ENCODE measurements around the gene FAM240B. TPM values are rescaled to one million over a fixed set of nuclear protein-coding genes. Genes with fewer than 3 reads are reported as not detected.
A peak's percentile ranks its signal among the peaks of the same experiment; 100 is the strongest.

FAM240B gene
- total RNA-seq, 2 experiments from 2014 or later = not detected

- DNase-seq = no peak
- no peak for ATAC-seq
- Mint-ChIP-seq H3K36me3 (no peaks in the 10 kb centered on the region), H3K4me1 (no peaks in the 10 kb centered on the region), H3K4me3 (no peak overlapping the region), H3K27ac (no peak overlapping the region), H3K9me3 (ENCODE audit: low read depth) (no peaks in the 10 kb centered on the region), H3K27me3 (peaks cover 9% of the 10 kb centered on the region)
- CTCF ChIA-PET = no interaction called here
Measured at GRCh38 chr9:38689678-38690077, 30.3 kb downstream of the FAM240B start.

- Mint-ChIP-seq H3K4me1 (no peaks in the 10 kb centered on the region), H3K4me3 (no peak overlapping the region)
- CTCF ChIA-PET = no interaction called here
Measured at GRCh38 chr9:38687992-38688391, 31.9 kb downstream of the FAM240B start.

GRCh38 chr9:38687389-38687842 is 32.5 kb downstream of the FAM240B start:
- no peaks in the 10 kb centered on the region for H3K36me3 Mint-ChIP-seq
- H3K4me3 Mint-ChIP-seq = no peak overlapping the region
- H3K9me3 Mint-ChIP-seq (ENCODE audit: low read depth) = no peaks in the 10 kb centered on the region

More at GRCh38 chr9:38687992-38688391, 31.9 kb downstream of the FAM240B start:
- Mint-ChIP-seq H3K27ac (no peak overlapping the region), H3K36me3 (no peaks in the 10 kb centered on the region), H3K9me3 (ENCODE audit: low read depth) (no peaks in the 10 kb centered on the region), H3K27me3 (peaks cover 10% of the 10 kb centered on the region)
- ATAC-seq (no peak), DNase-seq (no peak)

GRCh38 chr9:38686933-38687332 is 33.0 kb downstream of the FAM240B start:
- Mint-ChIP-seq H3K4me1 (no peaks in the 10 kb centered on the region), H3K27me3 (peaks cover 10% of the 10 kb centered on the region)
- CTCF ChIA-PET = no interaction called here

More at GRCh38 chr9:38687389-38687842, 32.5 kb downstream of the FAM240B start:
- H3K27me3 Mint-ChIP-seq = peaks cover 10% of the 10 kb centered on the region
- CTCF ChIA-PET = no interaction called here
- H3K27ac Mint-ChIP-seq = no peak overlapping the region
- ATAC-seq = peak; percentile 74
- peak; percentile 53 for DNase-seq
- H3K4me1 Mint-ChIP-seq = no peaks in the 10 kb centered on the region

GRCh38 chr9:38685535-38685934 is 34.4 kb downstream of the FAM240B start:
- no peak overlapping the region for H3K4me3 Mint-ChIP-seq
- DNase-seq = no peak
- H3K9me3 Mint-ChIP-seq (ENCODE audit: low read depth) = no peaks in the 10 kb centered on the region
- peaks cover 10% of the 10 kb centered on the region for H3K27me3 Mint-ChIP-seq
- no peak for ATAC-seq
- CTCF ChIA-PET = no interaction called here
- no peaks in the 10 kb centered on the region for H3K36me3 Mint-ChIP-seq
- H3K27ac Mint-ChIP-seq = no peak overlapping the region
- H3K4me1 Mint-ChIP-seq = no peaks in the 10 kb centered on the region

More at GRCh38 chr9:38686933-38687332, 33.0 kb downstream of the FAM240B start:
- Mint-ChIP-seq H3K9me3 (ENCODE audit: low read depth) (no peaks in the 10 kb centered on the region), H3K4me3 (no peak overlapping the region), H3K27ac (no peak overlapping the region), H3K36me3 (no peaks in the 10 kb centered on the region)
- DNase-seq (no peak), ATAC-seq (no peak)

- H3K27me3 Mint-ChIP-seq = peaks cover 5% of the 10 kb centered on the region
- no peak overlapping the region for H3K27ac Mint-ChIP-seq
- DNase-seq = no peak
- no peaks in the 10 kb centered on the region for H3K36me3 Mint-ChIP-seq
- CTCF ChIA-PET = no interaction called here
- H3K4me3 Mint-ChIP-seq = no peak overlapping the region
- no peaks in the 10 kb centered on the region for H3K4me1 Mint-ChIP-seq
- H3K9me3 Mint-ChIP-seq (ENCODE audit: low read depth) = no peaks in the 10 kb centered on the region
- no peak for ATAC-seq
Measured at GRCh38 chr9:38683336-38683735, 36.6 kb downstream of the FAM240B start.

GRCh38 chr9:38682713-38683112 is 37.2 kb downstream of the FAM240B start:
- no peak overlapping the region for H3K4me3 Mint-ChIP-seq
- ATAC-seq (no peak), DNase-seq (no peak)
- H3K36me3 Mint-ChIP-seq = no peaks in the 10 kb centered on the region
- H3K9me3 Mint-ChIP-seq (ENCODE audit: low read depth) = no peaks in the 10 kb centered on the region
- H3K27ac Mint-ChIP-seq = no peak overlapping the region
- H3K4me1 Mint-ChIP-seq = no peaks in the 10 kb centered on the region
- H3K27me3 Mint-ChIP-seq = peaks cover 2% of the 10 kb centered on the region
- CTCF ChIA-PET = no interaction called here

- CTCF ChIA-PET = no interaction called here
- Mint-ChIP-seq H3K9me3 (ENCODE audit: low read depth) (no peaks in the 10 kb centered on the region), H3K27me3 (peaks cover 2% of the 10 kb centered on the region), H3K4me3 (no peak overlapping the region), H3K36me3 (no peaks in the 10 kb centered on the region), H3K4me1 (no peaks in the 10 kb centered on the region), H3K27ac (no peak overlapping the region)
- ATAC-seq (no peak), DNase-seq (no peak)
Measured at GRCh38 chr9:38681747-38682227, 38.1 kb downstream of the FAM240B start.

- no peak overlapping the region for H3K27ac Mint-ChIP-seq
- no peak overlapping the region for H3K4me3 Mint-ChIP-seq
- peaks cover 2% of the 10 kb centered on the region for H3K27me3 Mint-ChIP-seq
- no peaks in the 10 kb centered on the region for H3K4me1 Mint-ChIP-seq
- CTCF ChIA-PET = no interaction called here
- no peaks in the 10 kb centered on the region for H3K9me3 Mint-ChIP-seq (ENCODE audit: low read depth)
- ATAC-seq = no peak
- DNase-seq = no peak
- no peaks in the 10 kb centered on the region for H3K36me3 Mint-ChIP-seq
Measured at GRCh38 chr9:38680837-38681445, 39.0 kb downstream of the FAM240B start.

GRCh38 chr9:38677660-38678303 is 42.2 kb downstream of the FAM240B start:
- CTCF ChIA-PET = no interaction called here
- H3K27me3 Mint-ChIP-seq = peaks cover 5% of the 10 kb centered on the region
- H3K4me1 Mint-ChIP-seq = peaks cover 6% of the 10 kb centered on the region

GRCh38 chr9:38675831-38676230 is 44.1 kb downstream of the FAM240B start:
- no peak overlapping the region for H3K27ac Mint-ChIP-seq
- no peak for ATAC-seq

More at GRCh38 chr9:38677660-38678303, 42.2 kb downstream of the FAM240B start:
- Mint-ChIP-seq H3K4me3 (no peak overlapping the region), H3K9me3 (ENCODE audit: low read depth) (no peaks in the 10 kb centered on the region), H3K27ac (no peak overlapping the region), H3K36me3 (no peaks in the 10 kb centered on the region)
- DNase-seq (no peak), ATAC-seq (no peak)

GRCh38 chr9:38675211-38675610 is 44.7 kb downstream of the FAM240B start:
- ATAC-seq (no peak), DNase-seq (no peak)
- H3K4me1 Mint-ChIP-seq = peaks cover 16% of the 10 kb centered on the region
- H3K36me3 Mint-ChIP-seq = no peaks in the 10 kb centered on the region
- peaks cover 8% of the 10 kb centered on the region for H3K27me3 Mint-ChIP-seq
- H3K27ac Mint-ChIP-seq = no peak overlapping the region
- H3K9me3 Mint-ChIP-seq (ENCODE audit: low read depth) = no peaks in the 10 kb centered on the region
- H3K4me3 Mint-ChIP-seq = no peak overlapping the region
- CTCF ChIA-PET = interaction anchor here (1.2 kb wide), 1 partner anchor 55 kb away, joined by 3 read pairs; the partner anchor contains the start of gene ANKRD18A

More at GRCh38 chr9:38675831-38676230, 44.1 kb downstream of the FAM240B start:
- no peaks in the 10 kb centered on the region for H3K9me3 Mint-ChIP-seq (ENCODE audit: low read depth)
- no peaks in the 10 kb centered on the region for H3K36me3 Mint-ChIP-seq
- peaks cover 8% of the 10 kb centered on the region for H3K27me3 Mint-ChIP-seq
- no peak for DNase-seq
- H3K4me1 Mint-ChIP-seq = peaks cover 16% of the 10 kb centered on the region
- no peak overlapping the region for H3K4me3 Mint-ChIP-seq
- CTCF ChIA-PET = no interaction called here

GRCh38 chr9:38673399-38674193 is 46.3 kb downstream of the FAM240B start:
- H3K27ac Mint-ChIP-seq = no peak overlapping the region
- CTCF ChIA-PET = no interaction called here
- ATAC-seq = no peak

More at GRCh38 chr9:38673399-38674193, 46.3 kb downstream of the FAM240B start:
- H3K27me3 Mint-ChIP-seq = peaks cover 8% of the 10 kb centered on the region
- H3K4me1 Mint-ChIP-seq = peaks cover 16% of the 10 kb centered on the region
- DNase-seq = no peak
- H3K36me3 Mint-ChIP-seq = no peaks in the 10 kb centered on the region
- no peak overlapping the region for H3K4me3 Mint-ChIP-seq
- no peaks in the 10 kb centered on the region for H3K9me3 Mint-ChIP-seq (ENCODE audit: low read depth)
